Measurements from ENCODE around the gene LCLAT1.

The LCLAT1 gene

GRCh38 chr2:30620102-30620501, 173.1 kb downstream of the LCLAT1 start:
- H2AFZ ChIP-seq (ENCODE audit: low read length): no peak overlapping the region
- no peaks in the 10 kb centered on the region for H3K9me2 ChIP-seq (replicated peaks; ENCODE audit: low read depth, low read length)
- H3K27me3 ChIP-seq (ENCODE audit: insufficient read depth, low read length, poor library complexity, severe bottlenecking): no peaks in the 10 kb centered on the region
- no peaks in the 10 kb centered on the region for H3K4me1 ChIP-seq (ENCODE audit: insufficient read depth, low read length, poor library complexity, severe bottlenecking)
- no peaks in the 10 kb centered on the region for H3F3A ChIP-seq (ENCODE audit: low read depth)
- H3K79me2 ChIP-seq (ENCODE audit: insufficient read depth, low read length): no peaks in the 10 kb centered on the region
- no peak overlapping the region for H3K4me2 ChIP-seq (ENCODE audit: low read depth, low read length, poor library complexity, severe bottlenecking)
- H3K9ac ChIP-seq (ENCODE audit: low read depth, low read length, poor library complexity, severe bottlenecking): no peak overlapping the region
- peaks cover 4% of the 10 kb centered on the region for H3K36me3 ChIP-seq (ENCODE audit: insufficient read depth, low read length)
- no peaks in the 10 kb centered on the region for H4K20me1 ChIP-seq (ENCODE audit: insufficient read depth, low read length, poor library complexity, severe bottlenecking)
- no peak for TF ChIP-seq EZH2phosphoT487 (IDR thresholded peaks at IDR 0.05; ENCODE audit: borderline replicate concordance)
- TF ChIP-seq, protein P1, sequence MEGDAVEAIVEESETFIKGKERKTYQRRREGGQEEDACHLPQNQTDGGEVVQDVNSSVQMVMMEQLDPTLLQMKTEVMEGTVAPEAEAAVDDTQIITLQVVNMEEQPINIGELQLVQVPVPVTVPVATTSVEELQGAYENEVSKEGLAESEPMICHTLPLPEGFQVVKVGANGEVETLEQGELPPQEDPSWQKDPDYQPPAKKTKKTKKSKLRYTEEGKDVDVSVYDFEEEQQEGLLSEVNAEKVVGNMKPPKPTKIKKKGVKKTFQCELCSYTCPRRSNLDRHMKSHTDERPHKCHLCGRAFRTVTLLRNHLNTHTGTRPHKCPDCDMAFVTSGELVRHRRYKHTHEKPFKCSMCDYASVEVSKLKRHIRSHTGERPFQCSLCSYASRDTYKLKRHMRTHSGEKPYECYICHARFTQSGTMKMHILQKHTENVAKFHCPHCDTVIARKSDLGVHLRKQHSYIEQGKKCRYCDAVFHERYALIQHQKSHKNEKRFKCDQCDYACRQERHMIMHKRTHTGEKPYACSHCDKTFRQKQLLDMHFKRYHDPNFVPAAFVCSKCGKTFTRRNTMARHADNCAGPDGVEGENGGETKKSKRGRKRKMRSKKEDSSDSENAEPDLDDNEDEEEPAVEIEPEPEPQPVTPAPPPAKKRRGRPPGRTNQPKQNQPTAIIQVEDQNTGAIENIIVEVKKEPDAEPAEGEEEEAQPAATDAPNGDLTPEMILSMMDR (conservative IDR thresholded peaks at IDR 0.05; ENCODE audit: low read length): no peak
- no peak overlapping the region for H3K4me3 ChIP-seq (ENCODE audit: low read length, poor library complexity, severe bottlenecking)
- no peaks in the 10 kb centered on the region for H3K9me3 ChIP-seq (ENCODE audit: insufficient read depth, low read depth, low read length)

- Histone ChIP-seq H3K4me3 (ENCODE audit: low read length, poor library complexity, severe bottlenecking) (no peak overlapping the region), H3K9ac (ENCODE audit: low read depth, low read length, poor library complexity, severe bottlenecking) (no peak overlapping the region), H3K9me2 (replicated peaks; ENCODE audit: low read depth, low read length) (no peaks in the 10 kb centered on the region), H3K4me1 (ENCODE audit: insufficient read depth, low read length, poor library complexity, severe bottlenecking) (no peaks in the 10 kb centered on the region), H3K27me3 (ENCODE audit: insufficient read depth, low read length, poor library complexity, severe bottlenecking) (no peaks in the 10 kb centered on the region), H3K36me3 (ENCODE audit: insufficient read depth, low read length) (peaks cover 4% of the 10 kb centered on the region), H2AFZ (ENCODE audit: low read length) (no peak overlapping the region), H3F3A (ENCODE audit: low read depth) (no peaks in the 10 kb centered on the region), H3K9me3 (ENCODE audit: insufficient read depth, low read depth, low read length) (no peaks in the 10 kb centered on the region), H3K79me2 (ENCODE audit: insufficient read depth, low read length) (no peaks in the 10 kb centered on the region), H3K4me2 (ENCODE audit: low read depth, low read length, poor library complexity, severe bottlenecking) (no peak overlapping the region), H4K20me1 (ENCODE audit: insufficient read depth, low read length, poor library complexity, severe bottlenecking) (no peaks in the 10 kb centered on the region)
- TF ChIP-seq EZH2phosphoT487 (IDR thresholded peaks at IDR 0.05; ENCODE audit: borderline replicate concordance): no peak
- TF ChIP-seq, protein P1 (conservative IDR thresholded peaks at IDR 0.05; ENCODE audit: low read length): no peak
Observed at GRCh38 chr2:30621836-30622235, 174.8 kb downstream of the LCLAT1 start.

DNA sequence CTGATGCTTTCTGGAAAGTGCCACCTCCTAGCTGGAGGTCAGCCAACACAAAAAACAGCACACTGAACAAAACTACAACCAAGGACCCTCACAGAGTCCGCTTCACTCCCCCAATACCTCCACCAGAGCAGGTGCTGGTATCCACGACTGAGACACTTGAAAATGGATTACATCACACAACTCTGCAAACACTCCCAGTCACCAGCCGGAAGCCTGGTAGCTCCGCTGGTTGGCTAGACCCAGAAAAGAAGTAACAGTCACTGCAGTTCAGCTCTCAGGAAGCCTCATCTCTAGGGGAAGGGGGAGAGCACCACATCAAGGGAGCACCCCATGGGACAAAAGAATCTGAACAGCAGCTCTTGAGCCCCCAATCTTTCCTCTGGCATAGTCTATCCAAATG, 175.4 kb downstream of the LCLAT1 start:
- Histone ChIP-seq H2AFZ (ENCODE audit: low read length) (no peak overlapping the region), H3K4me2 (ENCODE audit: low read depth, low read length, poor library complexity, severe bottlenecking) (no peak overlapping the region), H3F3A (ENCODE audit: low read depth) (no peaks in the 10 kb centered on the region), H3K27me3 (ENCODE audit: insufficient read depth, low read length, poor library complexity, severe bottlenecking) (no peaks in the 10 kb centered on the region), H3K9me2 (replicated peaks; ENCODE audit: low read depth, low read length) (no peaks in the 10 kb centered on the region), H3K36me3 (ENCODE audit: insufficient read depth, low read length) (peaks cover 4% of the 10 kb centered on the region), H3K9ac (ENCODE audit: low read depth, low read length, poor library complexity, severe bottlenecking) (no peak overlapping the region), H3K4me1 (ENCODE audit: insufficient read depth, low read length, poor library complexity, severe bottlenecking) (no peaks in the 10 kb centered on the region), H3K79me2 (ENCODE audit: insufficient read depth, low read length) (no peaks in the 10 kb centered on the region), H4K20me1 (ENCODE audit: insufficient read depth, low read length, poor library complexity, severe bottlenecking) (no peaks in the 10 kb centered on the region), H3K9me3 (ENCODE audit: insufficient read depth, low read depth, low read length) (no peaks in the 10 kb centered on the region), H3K4me3 (ENCODE audit: low read length, poor library complexity, severe bottlenecking) (no peak overlapping the region)
- TF ChIP-seq, protein P1 (conservative IDR thresholded peaks at IDR 0.05; ENCODE audit: low read length): no peak
- no peak for TF ChIP-seq EZH2phosphoT487 (IDR thresholded peaks at IDR 0.05; ENCODE audit: borderline replicate concordance)

Data from Loucy (cell line).